GM12878 (cell line): Measurements from ENCODE around the gene ATF6. TPM values are rescaled to one million over a fixed set of nuclear protein-coding genes. Genes with fewer than 3 reads are reported as not detected.

Experiments used
- ATF2 ChIP-seq: IDR thresholded peaks from 2 replicates; pipeline ENCODE4 v1.6.1; 2012; ENCODE audit warnings: low read length, inconsistent platforms
- CUX1 ChIP-seq: IDR thresholded peaks from 2 replicates; pipeline ENCODE4 v1.6.1; 2012; ENCODE audit warnings: improper control_type of control experiment, low read depth, low read length; ENCODE audit not compliant: insufficient replicate concordance
- FOXM1 ChIP-seq: IDR thresholded peaks from 2 replicates; pipeline ENCODE4 v1.6.1; 2012; ENCODE audit warnings: low read depth, mild to moderate bottlenecking, inconsistent platforms, low read length, moderate library complexity
- HDGF ChIP-seq: fragments of 450-650 bp; IDR thresholded peaks from 2 replicates; pipeline ENCODE4 v1.6.1; 2016; ENCODE audit warnings: antibody characterized with exemption
- JUND ChIP-seq: IDR thresholded peaks from 2 replicates; pipeline ENCODE4 v1.6.1; 2012; ENCODE audit warnings: low read depth, mild to moderate bottlenecking, low read length, improper control_type of control experiment, moderate library complexity
- KLF5 ChIP-seq: fragments of 450-650 bp; IDR thresholded peaks from 2 replicates; pipeline ENCODE4 v1.6.1; 2014; ENCODE audit warnings: mild to moderate bottlenecking; ENCODE audit not compliant: partially characterized antibody
- MTA2 ChIP-seq: fragments of 450-650 bp; IDR thresholded peaks from 2 replicates; pipeline ENCODE4 v1.6.1; 2016; ENCODE audit warnings: low read depth, mild to moderate bottlenecking, moderate library complexity
- POLR2AphosphoS2 ChIP-seq: IDR thresholded peaks from 2 replicates; pipeline ENCODE4 v1.6.1; 2011; ENCODE audit warnings: low read depth, mild to moderate bottlenecking, low read length, improper control_type of control experiment, moderate library complexity
- SIN3A ChIP-seq: IDR thresholded peaks from 2 replicates; pipeline ENCODE4 v1.6.1; 2012; ENCODE audit warnings: low read depth, low read length, improper control_type of control experiment
- SIX5 ChIP-seq: IDR thresholded peaks from 2 replicates; pipeline ENCODE4 v1.6.1; 2011; ENCODE audit warnings: mild to moderate bottlenecking, low read depth, low read length, moderate library complexity; ENCODE audit not compliant: severe bottlenecking
- SKIL ChIP-seq: fragments of 450-650 bp; IDR thresholded peaks from 2 replicates; pipeline ENCODE4 v1.6.1; 2017; ENCODE audit warnings: mild to moderate bottlenecking, low read depth, inconsistent platforms; ENCODE audit not compliant: poor library complexity, severe bottlenecking
- STAT1 ChIP-seq: fragments of 450-650 bp; conservative IDR thresholded peaks from 2 replicates; pipeline ENCODE4 v1.6.1; 2014; ENCODE audit warnings: antibody characterized with exemption, mild to moderate bottlenecking
- TAF1 ChIP-seq: IDR thresholded peaks from 2 replicates; pipeline ENCODE4 v1.6.1; 2011; ENCODE audit warnings: mild to moderate bottlenecking, low read depth, low read length, borderline replicate concordance
- ZNF687 ChIP-seq: fragments of 450-650 bp; IDR thresholded peaks from 2 replicates; pipeline ENCODE4 v1.6.1; 2017; ENCODE audit warnings: mild to moderate bottlenecking, moderate library complexity
- polyA plus RNA-seq, 11 experiments: library from polyadenylated mRNA; depleted of rRNA in 4 of 11; unstranded in 6 of 11; stranded (reverse) in 5 of 11; fragments of >200 nt; fragmentation: Nextera tagmentation in 4 of 11; fragmentation: Illumina TruSeq in 1 of 11; extraction: Ambion mirVana in 4 of 11; extraction: Trizol in 1 of 11; gene quantifications; 1 replicate in 1 of 11; 2 replicates in 10 of 11; pipeline versions ENCODE4 v1.2.1 to v1.2.3, GENCODE V29; 2011 to 2016; ENCODE audit warnings: inconsistent platforms in 2 of 11, missing spikeins in 2 of 11, low read depth in 1 of 11
- total RNA-seq, 4 experiments: library from RNA; depleted of rRNA in 3 of 4; stranded (reverse); fragments of >200 nt in 3 of 4; fragmentation: Illumina TruSeq in 1 of 4; extraction: Trizol in 1 of 4; gene quantifications; 2 replicates each; pipeline versions ENCODE4 v1.2.1 to v1.2.3, GENCODE V29; 2013 to 2021

ATF6 gene
- total and polyA plus RNA-seq, 10 of the 15 experiments (the other 5 are each of a cell fraction or from before 2014, with no cell fraction given) = 7.8 to 24.3 (median 14.7) TPM

GRCh38 chr1:161899091-161899490 is 133.0 kb downstream of the ATF6 start (continued):
- TF ChIP-seq CUX1 (no peak), ZNF687 (no peak), SIX5 (no peak), HDGF (no peak), SIN3A (no peak), FOXM1 (no peak), ATF2 (no peak), KLF5 (no peak), JUND (no peak), STAT1 (no peak), POLR2AphosphoS2 (no peak), MTA2 (no peak), TAF1 (no peak), SKIL (no peak)
